ENCODE results near the gene CDH4. TPM values are rescaled to one million over a fixed set of nuclear protein-coding genes. Genes with fewer than 3 reads are reported as not detected.

The CDH4 gene
- total and polyA plus RNA-seq, 10 donors: 0.30 to 20.1 (median 7.7) TPM

DNA sequence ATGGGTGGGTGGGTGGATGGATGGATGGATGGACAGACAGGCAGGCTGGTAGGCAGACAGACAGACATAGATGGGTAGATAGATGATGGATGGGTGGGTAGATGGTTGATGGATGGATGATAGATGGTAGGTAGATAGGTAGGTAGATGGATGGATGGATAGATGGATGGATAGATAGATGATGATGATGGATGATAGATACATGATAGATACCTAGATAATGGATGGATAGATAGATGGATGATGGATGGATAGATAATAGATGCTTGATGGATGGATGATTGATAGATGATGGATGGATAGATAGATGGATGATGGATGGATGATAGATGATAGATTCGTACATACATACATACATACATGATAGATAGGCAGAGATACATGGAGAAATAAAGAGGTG is 368.1 kb downstream of the CDH4 start:
- TF ChIP-seq POLR2AphosphoS5 (IDR thresholded peaks at IDR 0.05): no peak
- TF ChIP-seq CTCF (IDR thresholded peaks at IDR 0.05 in 8 of 11, conservative IDR thresholded peaks at IDR 0.05 in 3 of 11): no peak
- TF ChIP-seq POLR2A (IDR thresholded peaks at IDR 0.05): no peak
- intact Hi-C loops (cut with DNase I; ENCODE audit: low total_unique reads): no loop called here
- peaks cover 0 to 7% (median 0%) of the 10 kb centered on the region in 7 donors for H3K27me3 ChIP-seq (replicated peaks in 1 of 7)
- H3K27ac ChIP-seq: no peak overlapping the region
- no peak overlapping the region for H3K4me3 ChIP-seq
- H3K9me3 ChIP-seq: peaks cover 0 to 55% (median 14%) of the 10 kb centered on the region in 8 donors
- WGBS, 5 donors: 0 to 67% (median 3%) methylated on average over 1 of the region's 1 CpG
- DNase-seq: no peak
- no peaks in the 10 kb centered on the region for H3K36me3 ChIP-seq
- no peaks in the 10 kb centered on the region for H3K4me1 ChIP-seq

DNA sequence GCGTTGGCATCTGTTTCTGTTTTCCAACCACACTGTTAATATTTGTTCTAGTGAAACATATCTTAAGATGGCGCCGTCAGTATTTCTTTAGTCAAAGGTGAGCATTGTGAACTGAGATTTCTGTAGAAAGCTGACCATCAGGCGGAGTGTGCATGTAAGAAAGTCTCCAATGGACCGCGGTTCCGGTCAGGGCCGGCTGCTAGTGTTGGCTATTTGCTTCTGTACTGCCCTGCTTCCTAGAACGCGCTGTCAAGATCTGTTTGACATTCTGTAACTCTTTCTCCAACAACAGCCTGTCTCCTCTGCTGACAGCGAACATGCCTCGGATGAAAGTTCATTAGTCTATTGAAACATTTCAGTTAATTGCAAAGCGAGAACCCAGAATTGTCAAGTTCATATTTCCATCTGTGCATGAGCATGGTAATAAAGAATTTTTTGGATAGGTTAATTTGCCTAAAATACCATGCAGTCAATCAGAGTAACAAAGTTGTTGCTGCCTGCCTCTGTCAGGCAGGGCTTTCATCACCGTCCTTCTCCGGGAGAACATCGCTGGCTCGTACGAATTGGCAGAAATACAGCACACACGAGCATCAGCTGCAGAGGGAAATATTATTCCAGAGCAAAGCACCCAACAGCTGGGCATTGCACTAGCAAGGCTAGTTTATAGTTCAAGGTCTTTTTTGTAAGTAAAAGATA is 369.1 kb downstream of the CDH4 start:
- intact Hi-C loops (cut with DNase I; ENCODE audit: low total_unique reads): no loop called here
- no peak overlapping the region for H3K27ac ChIP-seq
- H3K36me3 ChIP-seq: no peaks in the 10 kb centered on the region
- H3K4me1 ChIP-seq: no peaks in the 10 kb centered on the region
- 84 to 93% (median 90%) methylated on average over 19 of the region's 19 CpGs for WGBS, 5 donors
- peaks cover 0 to 48% (median 14%) of the 10 kb centered on the region in 8 donors for H3K9me3 ChIP-seq
- no peak overlapping the region for H3K4me3 ChIP-seq
- no peak for DNase-seq
- peaks cover 0 to 3% (median 0%) of the 10 kb centered on the region in 7 donors for H3K27me3 ChIP-seq (replicated peaks in 1 of 7)
- no peak for TF ChIP-seq CTCF (IDR thresholded peaks at IDR 0.05 in 8 of 11, conservative IDR thresholded peaks at IDR 0.05 in 3 of 11)
- no peak for TF ChIP-seq POLR2A (IDR thresholded peaks at IDR 0.05)
- TF ChIP-seq POLR2AphosphoS5 (IDR thresholded peaks at IDR 0.05): no peak

DNA sequence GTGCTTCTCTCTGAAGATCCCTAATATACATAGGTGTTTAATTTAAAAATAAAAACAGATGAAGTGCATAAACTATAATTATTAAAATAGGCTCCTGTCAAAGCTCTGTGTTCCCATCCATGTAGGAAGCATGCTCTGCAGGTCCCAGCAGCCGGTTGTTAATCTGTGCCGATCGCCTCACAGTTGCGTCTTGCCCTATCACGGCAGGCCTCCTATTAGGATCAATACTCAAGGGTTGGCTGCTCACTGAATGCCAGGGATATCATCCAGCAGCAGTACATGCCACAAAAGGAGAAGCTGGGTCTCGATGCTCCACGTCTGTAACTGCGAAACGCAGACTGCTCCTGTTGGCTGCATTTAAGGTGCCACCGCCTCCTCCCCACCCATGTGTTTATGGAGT is 369.8 kb downstream of the CDH4 start:
- H3K9me3 ChIP-seq: peaks cover 0 to 43% (median 14%) of the 10 kb centered on the region in 8 donors
- no peak for DNase-seq
- TF ChIP-seq CTCF (IDR thresholded peaks at IDR 0.05 in 8 of 11, conservative IDR thresholded peaks at IDR 0.05 in 3 of 11) (no peak), POLR2AphosphoS5 (IDR thresholded peaks at IDR 0.05) (no peak), POLR2A (IDR thresholded peaks at IDR 0.05) (no peak)
- H3K4me3 ChIP-seq: no peak overlapping the region
- intact Hi-C loops (cut with DNase I; ENCODE audit: low total_unique reads): no loop called here
- H3K27ac ChIP-seq: no peak overlapping the region
- H3K27me3 ChIP-seq (replicated peaks in 1 of 7): no peaks in the 10 kb centered on the region
- H3K4me1 ChIP-seq: no peaks in the 10 kb centered on the region
- WGBS, 5 donors: 86 to 90% (median 89%) methylated on average over 10 of the region's 10 CpGs
- H3K36me3 ChIP-seq: no peaks in the 10 kb centered on the region

GRCh38 chr20:61623451-61623850 is 371.4 kb downstream of the CDH4 start:
- TF ChIP-seq POLR2A (IDR thresholded peaks at IDR 0.05) (no peak), CTCF (IDR thresholded peaks at IDR 0.05 in 8 of 11, conservative IDR thresholded peaks at IDR 0.05 in 3 of 11) (no peak), POLR2AphosphoS5 (IDR thresholded peaks at IDR 0.05) (no peak)
- no peak overlapping the region for H3K27ac ChIP-seq
- WGBS, 5 donors: 80 to 90% (median 84%) methylated on average over 11 of the region's 11 CpGs
- no peak for DNase-seq
- no peaks in the 10 kb centered on the region for H3K4me1 ChIP-seq
- H3K9me3 ChIP-seq: peaks cover 0 to 37% (median 0%) of the 10 kb centered on the region in 8 donors
- intact Hi-C loops (cut with DNase I; ENCODE audit: low total_unique reads): no loop called here
- no peak overlapping the region for H3K4me3 ChIP-seq
- H3K27me3 ChIP-seq (replicated peaks in 1 of 7): no peaks in the 10 kb centered on the region
- H3K36me3 ChIP-seq: no peaks in the 10 kb centered on the region
